ENCODE measurements around the gene COL8A1.

DNA sequence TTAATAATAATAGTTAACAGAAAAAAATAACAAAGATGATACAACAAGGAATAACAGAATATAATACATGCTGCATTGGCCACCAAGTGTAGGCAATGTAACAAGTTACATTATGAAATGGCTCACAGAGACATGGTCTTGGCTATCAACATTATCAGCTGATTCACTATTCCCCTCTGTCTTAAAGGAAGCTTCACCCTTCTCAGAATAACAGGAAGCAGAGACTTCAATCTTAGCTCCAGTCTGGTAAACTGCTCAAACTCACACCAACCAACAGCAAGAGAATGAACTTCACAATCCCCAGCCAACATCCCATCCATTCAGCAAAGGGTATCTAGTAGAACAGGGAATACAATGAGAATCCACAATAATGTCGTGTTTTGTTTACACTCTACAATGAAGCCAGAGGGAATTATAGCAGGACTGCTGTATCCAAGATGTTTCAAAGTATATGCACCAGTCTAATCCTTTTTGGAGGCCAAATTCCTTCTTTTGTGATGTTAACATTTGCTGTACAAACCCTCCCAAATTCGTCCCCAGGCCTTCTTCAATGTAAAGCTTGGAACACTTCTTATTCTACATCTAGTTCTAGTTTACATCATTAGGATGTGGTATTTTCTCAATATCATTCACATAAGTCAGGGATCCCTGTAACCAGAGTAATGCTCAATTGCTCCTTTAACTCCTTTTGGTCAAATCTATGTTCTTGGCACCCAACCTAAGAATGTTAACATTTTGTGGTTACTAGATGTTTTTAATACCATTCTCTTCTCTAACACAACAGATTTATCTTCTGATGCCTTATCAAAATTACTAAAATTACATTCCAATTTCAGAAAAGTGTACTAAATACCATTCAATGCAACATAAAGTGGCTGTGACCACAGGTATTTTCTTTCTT is 126.9 kb downstream of the COL8A1 start:
- TF ChIP-seq CTCF (IDR thresholded peaks at IDR 0.05): no peak
- TF ChIP-seq POLR2A (IDR thresholded peaks at IDR 0.05): no peak
